Neural progenitor cell (in vitro differentiated cells): ENCODE data around the gene ANGPTL2.

ENCODE experiments used
- EZH2 ChIP-seq: fragments of 200-600 bp; sonication (generic); IDR thresholded peaks from 2 replicates; pipeline ENCODE4 v1.6.1; 2017; ENCODE audit warnings: antibody characterized with exemption, mild to moderate bottlenecking, moderate library complexity
- TF ChIP-seq, protein P1 (sequence below): fragments of 200-600 bp; sonication (generic); IDR thresholded peaks from 2 replicates; pipeline ENCODE4 v1.5.1; 2017; ENCODE audit warnings: antibody characterized with exemption, mild to moderate bottlenecking

DNA sequence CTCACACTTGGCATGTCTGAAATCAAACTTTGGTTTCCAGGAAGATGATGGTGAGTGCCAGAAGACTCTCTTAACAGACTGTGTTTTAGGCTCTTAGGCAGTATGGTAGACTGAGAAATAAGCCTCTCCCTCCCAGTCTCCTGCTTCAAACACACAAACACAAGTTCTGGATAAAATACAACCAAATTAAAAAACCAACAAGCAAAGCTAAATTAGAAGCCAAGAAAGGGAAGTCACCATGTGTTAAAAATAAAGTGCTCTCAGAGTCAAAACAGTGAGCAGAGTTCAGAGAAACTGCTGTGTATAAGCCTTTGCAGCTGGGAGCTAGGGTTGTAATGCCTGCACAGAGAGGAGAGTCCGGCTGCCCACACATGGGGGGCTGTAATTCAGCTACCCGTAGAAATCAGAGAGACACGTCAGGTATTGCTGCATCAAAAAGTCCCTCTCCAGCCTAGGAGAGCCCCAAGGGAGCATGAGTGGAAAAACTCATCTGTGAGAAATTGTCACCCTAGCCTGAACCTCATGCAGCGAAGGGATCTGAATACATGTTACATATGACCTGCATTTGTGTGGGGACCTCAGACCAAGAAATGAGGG is 62.6 kb downstream of the ANGPTL2 start:
- TF ChIP-seq, protein P1, sequence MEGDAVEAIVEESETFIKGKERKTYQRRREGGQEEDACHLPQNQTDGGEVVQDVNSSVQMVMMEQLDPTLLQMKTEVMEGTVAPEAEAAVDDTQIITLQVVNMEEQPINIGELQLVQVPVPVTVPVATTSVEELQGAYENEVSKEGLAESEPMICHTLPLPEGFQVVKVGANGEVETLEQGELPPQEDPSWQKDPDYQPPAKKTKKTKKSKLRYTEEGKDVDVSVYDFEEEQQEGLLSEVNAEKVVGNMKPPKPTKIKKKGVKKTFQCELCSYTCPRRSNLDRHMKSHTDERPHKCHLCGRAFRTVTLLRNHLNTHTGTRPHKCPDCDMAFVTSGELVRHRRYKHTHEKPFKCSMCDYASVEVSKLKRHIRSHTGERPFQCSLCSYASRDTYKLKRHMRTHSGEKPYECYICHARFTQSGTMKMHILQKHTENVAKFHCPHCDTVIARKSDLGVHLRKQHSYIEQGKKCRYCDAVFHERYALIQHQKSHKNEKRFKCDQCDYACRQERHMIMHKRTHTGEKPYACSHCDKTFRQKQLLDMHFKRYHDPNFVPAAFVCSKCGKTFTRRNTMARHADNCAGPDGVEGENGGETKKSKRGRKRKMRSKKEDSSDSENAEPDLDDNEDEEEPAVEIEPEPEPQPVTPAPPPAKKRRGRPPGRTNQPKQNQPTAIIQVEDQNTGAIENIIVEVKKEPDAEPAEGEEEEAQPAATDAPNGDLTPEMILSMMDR, result no peak
- no peak for TF ChIP-seq EZH2
